GM12801 (cell line): ENCODE measurements around the gene MACO1.

ENCODE experiments used
- TF ChIP-seq, protein P1 (sequence below): IDR thresholded peaks from one replicate; pipeline ENCODE4 v1.5.1; 2011; ENCODE audit warnings: control low read depth; ENCODE audit not compliant: insufficient read length; ENCODE audit errors: extremely low read depth

MACO1 gene

DNA sequence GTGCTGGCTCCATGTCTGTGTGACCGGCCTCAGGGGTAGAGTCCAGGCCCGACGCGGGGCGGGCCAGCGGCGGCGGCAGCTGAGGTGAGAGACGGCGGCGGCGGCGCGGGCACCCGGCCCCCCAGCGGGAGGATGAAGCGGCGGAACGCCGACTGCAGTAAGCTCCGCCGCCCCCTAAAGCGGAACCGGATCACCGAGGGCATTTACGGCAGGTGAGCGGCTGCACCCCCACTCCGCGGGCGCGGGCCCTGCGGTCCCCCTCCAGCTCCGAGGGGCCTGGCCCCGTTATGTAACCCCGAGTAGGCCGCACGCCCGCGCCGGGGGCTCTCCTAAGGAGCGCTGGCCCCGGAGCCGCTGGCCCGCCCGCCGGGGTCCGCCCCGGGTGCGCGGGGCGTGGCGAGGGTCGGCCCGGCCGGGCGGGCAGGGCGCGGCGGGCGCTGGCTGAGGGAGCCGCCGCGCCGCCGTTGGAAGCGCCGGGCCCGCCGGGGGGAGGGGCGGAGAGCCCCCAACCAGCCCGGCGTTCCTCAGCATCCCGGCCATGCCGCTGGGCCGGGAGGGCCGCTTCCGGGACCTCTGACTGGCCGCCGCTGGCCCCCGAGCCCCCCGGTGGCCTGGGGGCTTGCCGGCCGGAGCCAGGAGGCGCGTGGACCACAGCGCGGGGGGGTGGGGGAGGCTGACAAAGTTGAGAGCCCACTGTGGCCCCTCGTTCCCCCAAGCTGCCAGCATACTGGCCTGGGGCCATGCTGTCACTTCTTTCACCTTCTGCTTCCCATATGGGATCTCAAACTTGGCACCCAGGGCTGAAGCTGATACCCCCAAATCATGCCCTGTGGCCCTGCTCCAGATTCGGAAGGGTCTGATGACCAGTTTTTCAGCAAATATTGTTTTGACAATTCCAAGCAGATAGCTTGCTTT, 527 bp downstream of the MACO1 start:
- TF ChIP-seq, protein P1, sequence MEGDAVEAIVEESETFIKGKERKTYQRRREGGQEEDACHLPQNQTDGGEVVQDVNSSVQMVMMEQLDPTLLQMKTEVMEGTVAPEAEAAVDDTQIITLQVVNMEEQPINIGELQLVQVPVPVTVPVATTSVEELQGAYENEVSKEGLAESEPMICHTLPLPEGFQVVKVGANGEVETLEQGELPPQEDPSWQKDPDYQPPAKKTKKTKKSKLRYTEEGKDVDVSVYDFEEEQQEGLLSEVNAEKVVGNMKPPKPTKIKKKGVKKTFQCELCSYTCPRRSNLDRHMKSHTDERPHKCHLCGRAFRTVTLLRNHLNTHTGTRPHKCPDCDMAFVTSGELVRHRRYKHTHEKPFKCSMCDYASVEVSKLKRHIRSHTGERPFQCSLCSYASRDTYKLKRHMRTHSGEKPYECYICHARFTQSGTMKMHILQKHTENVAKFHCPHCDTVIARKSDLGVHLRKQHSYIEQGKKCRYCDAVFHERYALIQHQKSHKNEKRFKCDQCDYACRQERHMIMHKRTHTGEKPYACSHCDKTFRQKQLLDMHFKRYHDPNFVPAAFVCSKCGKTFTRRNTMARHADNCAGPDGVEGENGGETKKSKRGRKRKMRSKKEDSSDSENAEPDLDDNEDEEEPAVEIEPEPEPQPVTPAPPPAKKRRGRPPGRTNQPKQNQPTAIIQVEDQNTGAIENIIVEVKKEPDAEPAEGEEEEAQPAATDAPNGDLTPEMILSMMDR, result no peak

DNA sequence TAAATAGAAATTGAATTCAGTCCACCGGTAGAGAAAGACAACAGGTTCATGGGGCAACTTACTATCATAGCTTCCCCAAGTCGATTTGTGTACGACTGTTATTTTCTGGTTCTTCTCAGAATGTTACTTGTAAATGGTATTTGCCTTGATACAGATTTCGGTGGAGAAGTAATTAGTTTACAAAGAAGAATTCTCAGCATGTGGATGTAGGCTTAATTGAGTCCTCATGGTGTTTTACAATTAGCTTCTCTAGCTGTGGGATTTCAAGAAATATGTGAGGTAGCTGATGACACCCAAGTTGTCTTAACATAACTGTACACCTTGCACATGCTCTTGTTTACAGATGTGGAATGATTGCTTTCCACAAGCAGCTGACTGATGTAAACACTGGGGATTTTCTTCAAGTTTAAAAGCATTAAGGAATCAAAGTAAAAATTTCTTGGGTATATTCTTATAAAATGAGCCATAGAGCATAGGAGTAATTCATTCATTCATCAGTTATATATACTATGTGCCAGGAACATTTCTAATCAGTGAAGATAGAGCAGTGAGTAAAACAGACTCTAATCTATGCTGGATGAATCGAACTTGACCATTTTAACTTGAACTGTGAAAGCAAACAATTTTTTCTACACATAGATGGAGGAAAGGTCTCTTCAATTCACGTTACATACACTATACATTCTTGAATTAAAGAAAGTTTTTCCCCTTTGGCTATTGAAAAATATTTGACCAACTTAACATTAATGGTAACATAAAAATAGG, 1.4 kb downstream of the MACO1 start:
- TF ChIP-seq, protein P1, result no peak

DNA sequence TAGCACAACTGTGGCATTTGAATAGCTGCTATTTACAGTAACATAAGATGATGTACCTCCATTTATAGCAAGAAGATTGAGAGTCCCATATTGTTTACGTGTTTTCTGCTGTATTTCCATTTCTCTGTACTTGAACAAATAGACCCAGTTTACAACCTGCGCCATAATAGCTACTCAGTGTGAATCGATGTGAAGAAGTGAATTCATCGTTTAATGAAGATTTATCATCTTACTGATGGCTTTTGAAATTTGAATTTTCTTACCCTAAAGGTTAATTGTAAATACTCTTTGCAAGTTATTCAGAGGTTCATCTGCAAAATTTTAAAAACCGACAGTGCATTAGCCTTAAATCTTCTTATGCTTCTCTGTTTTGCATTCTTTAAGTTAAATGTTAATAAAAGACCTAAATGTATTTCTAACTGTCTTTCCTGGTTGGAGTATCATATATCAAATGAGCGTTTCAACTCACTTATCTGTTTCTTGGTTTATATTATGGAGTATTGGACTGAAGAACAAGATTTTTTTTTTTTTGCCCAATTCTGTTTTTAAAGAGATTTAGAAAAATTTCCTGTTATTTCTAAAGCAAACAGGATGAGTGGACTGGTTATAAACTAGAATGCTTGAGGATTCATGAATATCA, 2.2 kb downstream of the MACO1 start:
- TF ChIP-seq, protein P1, result no peak

DNA sequence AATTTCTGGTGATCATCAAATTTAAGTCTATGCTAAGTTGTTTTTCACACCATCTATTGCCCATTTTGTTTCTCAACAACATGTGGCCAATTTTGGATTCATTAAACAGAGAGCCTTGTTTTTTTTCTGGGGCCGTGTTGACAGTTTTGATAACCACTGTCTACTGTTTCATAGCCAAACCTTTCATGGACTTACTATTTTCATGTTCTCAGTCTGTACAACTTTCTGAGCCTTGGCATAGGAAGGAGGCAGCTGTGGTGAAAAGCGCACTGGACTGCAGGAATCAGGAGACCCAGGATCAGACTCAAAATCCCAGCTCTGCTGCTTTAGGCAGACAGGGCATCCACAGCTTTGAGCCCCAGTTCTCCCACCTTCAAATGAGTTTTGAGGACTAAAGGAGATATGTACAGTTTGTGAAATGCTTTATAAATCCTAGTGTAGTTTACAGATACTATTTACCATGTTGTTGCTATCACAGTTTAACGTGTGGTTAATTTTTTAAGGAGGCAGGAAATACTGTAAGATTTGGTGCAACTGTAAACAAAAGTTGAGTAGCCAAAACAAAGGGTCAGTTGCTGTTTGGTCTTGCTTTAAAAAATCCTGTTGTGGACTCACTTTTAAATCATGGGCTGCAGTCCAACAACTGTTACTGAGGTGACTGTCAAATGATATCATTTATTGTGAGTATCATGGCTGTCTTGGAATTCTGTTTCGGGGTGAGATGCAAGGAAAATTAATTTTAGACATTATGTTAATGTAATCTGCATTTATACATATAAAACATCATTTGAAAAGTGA, 2.9 kb downstream of the MACO1 start:
- TF ChIP-seq, protein P1, result no peak

DNA sequence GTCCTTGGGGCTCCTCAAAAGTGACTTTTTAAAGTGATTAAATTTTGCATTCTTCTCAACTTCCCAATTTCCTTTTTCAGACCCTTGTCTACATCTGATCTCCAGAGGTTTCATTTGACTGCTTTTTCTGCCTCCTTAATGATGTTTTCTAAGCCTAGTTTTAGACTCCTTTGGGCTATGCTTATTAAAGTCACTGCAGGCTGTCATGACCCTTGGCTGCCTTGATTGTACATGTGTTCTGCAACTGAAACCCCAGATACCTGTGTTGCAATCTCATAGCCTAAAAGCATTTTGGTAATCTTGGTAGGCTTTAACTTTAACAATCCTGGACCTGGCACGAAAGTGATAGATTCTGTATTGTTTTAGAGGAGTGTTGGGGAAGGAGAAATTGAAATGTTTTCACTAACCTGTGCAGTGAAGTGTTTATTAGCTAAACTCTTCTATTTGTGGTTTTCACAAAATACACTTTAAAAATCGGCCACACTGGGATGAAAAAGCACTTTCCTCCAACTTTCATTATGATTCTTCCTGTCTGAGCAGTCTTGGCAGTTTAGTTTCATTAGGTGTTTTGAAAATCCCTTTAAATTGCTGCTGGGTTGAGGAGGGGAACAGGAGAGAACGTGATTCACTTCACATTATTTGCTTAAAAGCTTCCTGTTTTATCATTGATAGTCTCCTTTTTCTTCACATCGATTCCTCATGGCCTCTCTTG, 4.9 kb downstream of the MACO1 start:
- TF ChIP-seq, protein P1, result no peak

DNA sequence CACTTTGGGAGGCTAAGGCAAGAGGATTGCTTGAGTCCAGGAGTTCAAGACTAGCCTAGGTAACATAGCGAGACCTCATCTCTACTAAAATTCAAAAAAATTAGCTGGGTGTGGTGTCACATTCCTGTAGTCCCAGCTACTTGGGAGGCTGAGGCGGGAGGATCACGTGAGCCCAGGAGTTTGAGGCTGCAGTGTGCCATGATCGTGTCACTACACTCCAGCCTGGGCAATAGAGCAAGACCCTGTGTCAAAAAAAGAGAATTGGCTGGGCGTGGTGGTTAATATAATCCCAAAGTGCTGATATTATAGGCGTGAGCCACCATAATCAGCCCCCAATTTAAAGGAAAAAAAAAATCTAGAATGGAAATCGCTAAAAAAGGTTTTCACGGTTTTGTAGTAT, 7.0 kb downstream of the MACO1 start:
- TF ChIP-seq, protein P1, result no peak
